Femur (tissue), 1 donor: ENCODE data around the gene MAN1C1.
"Not testable (repeated sequence)": the region's sequence is repeated elsewhere in the genome, so short reads cannot be mapped to it uniquely, and the experiment has no call there.

Experiments
- DNase-seq: peaks from one replicate; pipeline ENCODE4 v3.0.0-alpha.2; 2017

Gene MAN1C1

GRCh38 chr1:25723250-25723880 lies 106.8 kb downstream of the MAN1C1 start:
- no peak for DNase-seq

- no peak for DNase-seq
Measured at GRCh38 chr1:25724201-25724600, 107.6 kb downstream of the MAN1C1 start.

- no peak for DNase-seq
Measured at GRCh38 chr1:25724966-25725365, 108.4 kb downstream of the MAN1C1 start.

GRCh38 chr1:25725482-25725881 lies 108.9 kb downstream of the MAN1C1 start:
- DNase-seq: no peak

GRCh38 chr1:25727088-25727487 lies 110.5 kb downstream of the MAN1C1 start:
- DNase-seq: no peak

GRCh38 chr1:25727635-25728286 lies 111.2 kb downstream of the MAN1C1 start:
- peak; percentile 74 for DNase-seq

GRCh38 chr1:25728301-25728935 lies 111.8 kb downstream of the MAN1C1 start:
- DNase-seq: no peak

- DNase-seq: no peak
Measured at GRCh38 chr1:25729045-25729444, 112.5 kb downstream of the MAN1C1 start.

- DNase-seq: peak; percentile 39
Measured at GRCh38 chr1:25729790-25730644, 113.4 kb downstream of the MAN1C1 start.

- no peak for DNase-seq
Measured at GRCh38 chr1:25731148-25731547, 114.6 kb downstream of the MAN1C1 start.

GRCh38 chr1:25731626-25732370 lies 115.2 kb downstream of the MAN1C1 start:
- DNase-seq: no peak

GRCh38 chr1:25732821-25733220 lies 116.2 kb downstream of the MAN1C1 start:
- DNase-seq: no peak

- no peak for DNase-seq
Measured at GRCh38 chr1:25733271-25733670, 116.7 kb downstream of the MAN1C1 start.

GRCh38 chr1:25734991-25735390 lies 118.4 kb downstream of the MAN1C1 start:
- DNase-seq: not testable (repeated sequence)

- no peak for DNase-seq
Measured at GRCh38 chr1:25735956-25736529, 119.5 kb downstream of the MAN1C1 start.

- peak; percentile 75 for DNase-seq
Measured at GRCh38 chr1:25737130-25737529, 120.5 kb downstream of the MAN1C1 start.

- DNase-seq: peak; percentile 50
Measured at GRCh38 chr1:25738499-25738898, 121.9 kb downstream of the MAN1C1 start.

GRCh38 chr1:25739341-25739740 lies 122.8 kb downstream of the MAN1C1 start:
- DNase-seq: no peak

GRCh38 chr1:25740071-25740470 lies 123.5 kb downstream of the MAN1C1 start:
- DNase-seq: no peak

GRCh38 chr1:25742316-25742715 lies 125.7 kb downstream of the MAN1C1 start:
- DNase-seq: no peak

GRCh38 chr1:25743164-25744139 lies 126.9 kb downstream of the MAN1C1 start:
- DNase-seq: peak; percentile 84
